C1 segment of cervical spinal cord (tissue), 14 donors: Measurements from ENCODE around the gene GBE1.

Source experiments
- DNase-seq, 14 donors: peaks; one replicate each; lab custom pipeline; 2025; lab: John Stamatoyannopoulos, UW

GBE1 gene

GRCh38 chr3:81699536-81700320, 61.7 kb downstream of the GBE1 start:
- peak in 1 of 14 donors; percentile 10 for DNase-seq

DNA sequence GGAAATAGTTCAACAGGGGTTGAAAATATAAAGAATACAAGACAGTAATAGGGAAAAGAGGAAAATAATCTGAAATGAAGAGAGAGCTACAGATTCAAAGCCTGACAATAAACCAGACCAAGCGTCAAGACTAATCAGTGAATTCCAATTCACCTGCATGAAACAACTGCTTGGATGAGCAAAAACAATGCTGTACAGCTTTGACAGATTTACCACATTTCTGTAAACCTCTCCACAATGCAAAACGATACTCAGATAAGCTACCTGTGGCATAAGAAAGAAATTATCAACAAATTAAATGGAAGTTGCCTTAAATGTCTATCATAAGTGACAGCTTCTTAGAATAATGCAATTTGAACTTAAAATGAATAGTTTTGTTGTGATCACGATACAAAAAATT, 65.4 kb downstream of the GBE1 start:
- DNase-seq: no peak

- no peak for DNase-seq
Measured at GRCh38 chr3:81695302-81695701, 66.1 kb downstream of the GBE1 start.

GRCh38 chr3:81694662-81695061, 66.8 kb downstream of the GBE1 start:
- DNase-seq: no peak

- no peak for DNase-seq
Measured at GRCh38 chr3:81692766-81693165, 68.7 kb downstream of the GBE1 start.

GRCh38 chr3:81689617-81690016, 71.8 kb downstream of the GBE1 start:
- no peak for DNase-seq

- DNase-seq: no peak
Measured at GRCh38 chr3:81684751-81685395, 76.6 kb downstream of the GBE1 start.

- no peak for DNase-seq
Measured at GRCh38 chr3:81676706-81677456, 84.6 kb downstream of the GBE1 start.

DNA sequence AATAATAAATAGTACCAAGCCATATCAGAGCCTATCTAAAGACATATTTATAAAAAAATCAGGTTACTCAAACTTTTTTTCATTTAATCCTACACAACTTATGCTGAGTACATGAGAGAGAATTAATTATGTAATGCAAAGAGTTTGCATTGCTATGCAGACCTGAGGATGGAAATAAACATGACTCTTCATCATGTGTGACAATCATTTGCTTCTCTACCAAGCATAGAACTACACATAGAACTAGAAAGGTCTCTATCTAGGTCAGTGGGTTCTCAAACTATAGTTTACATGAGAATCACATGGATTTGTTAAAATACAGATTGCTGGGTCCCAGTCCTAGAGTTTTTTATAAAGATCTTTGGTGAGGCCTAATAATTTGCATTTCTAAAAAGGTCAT, 86.8 kb downstream of the GBE1 start:
- no peak for DNase-seq

- no peak for DNase-seq
Measured at GRCh38 chr3:81668283-81668682, 93.2 kb downstream of the GBE1 start.

- no peak for DNase-seq
Measured at GRCh38 chr3:81666502-81667121, 94.8 kb downstream of the GBE1 start.

- DNase-seq: no peak
Measured at GRCh38 chr3:81663114-81663513, 98.3 kb downstream of the GBE1 start.

DNA sequence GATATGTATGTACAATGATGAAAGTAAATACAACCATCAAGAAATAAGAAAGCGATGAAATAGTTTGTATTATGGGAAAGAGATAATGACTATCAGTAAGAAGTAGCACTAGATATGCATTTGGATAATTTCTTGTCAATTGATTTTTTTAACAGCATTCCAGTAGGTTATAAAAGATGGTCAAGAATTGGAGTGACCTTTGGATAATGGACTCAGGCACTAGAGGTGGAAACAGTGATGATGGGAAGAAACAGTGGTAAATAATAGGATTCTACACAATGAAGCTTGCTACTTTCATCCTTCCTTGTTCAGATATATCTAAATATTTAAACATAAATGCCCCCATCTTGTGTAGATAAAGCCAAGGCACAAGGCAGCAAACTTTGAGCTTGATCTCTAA, 101.4 kb downstream of the GBE1 start:
- no peak for DNase-seq

DNA sequence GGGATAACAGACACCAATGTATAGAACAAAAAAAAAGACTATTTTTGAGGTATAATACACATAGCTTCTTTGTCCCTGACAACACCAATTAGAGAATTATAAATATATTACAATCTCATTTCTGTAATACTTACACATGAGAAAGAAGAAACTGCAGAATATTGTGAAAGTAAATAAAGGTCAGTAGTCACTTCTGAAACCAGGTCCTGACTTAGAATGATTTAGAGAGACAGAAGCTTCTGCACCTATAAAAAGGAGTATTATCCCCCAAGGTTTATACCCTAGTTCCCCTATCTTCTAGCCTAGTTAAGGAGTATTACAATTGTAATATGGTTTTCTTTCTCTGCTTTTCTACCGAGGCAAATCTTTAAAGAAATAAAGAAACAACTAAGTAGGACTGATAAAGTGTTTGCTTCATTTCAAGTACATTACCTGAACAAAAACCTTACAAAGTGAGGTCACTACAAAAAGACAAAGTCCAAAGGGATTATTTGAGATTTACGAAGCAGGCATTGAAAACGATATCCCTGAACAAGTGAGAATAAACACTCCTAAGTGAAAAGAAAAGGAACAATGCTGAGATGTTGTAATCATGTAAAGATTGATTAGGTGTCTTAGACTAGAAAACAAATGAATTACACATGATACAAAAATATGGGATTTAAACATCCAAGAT, 103.0 kb downstream of the GBE1 start:
- DNase-seq: no peak

- no peak for DNase-seq
Measured at GRCh38 chr3:81651139-81651538, 110.3 kb downstream of the GBE1 start.

- DNase-seq: no peak
Measured at GRCh38 chr3:81650187-81650586, 111.3 kb downstream of the GBE1 start.

DNA sequence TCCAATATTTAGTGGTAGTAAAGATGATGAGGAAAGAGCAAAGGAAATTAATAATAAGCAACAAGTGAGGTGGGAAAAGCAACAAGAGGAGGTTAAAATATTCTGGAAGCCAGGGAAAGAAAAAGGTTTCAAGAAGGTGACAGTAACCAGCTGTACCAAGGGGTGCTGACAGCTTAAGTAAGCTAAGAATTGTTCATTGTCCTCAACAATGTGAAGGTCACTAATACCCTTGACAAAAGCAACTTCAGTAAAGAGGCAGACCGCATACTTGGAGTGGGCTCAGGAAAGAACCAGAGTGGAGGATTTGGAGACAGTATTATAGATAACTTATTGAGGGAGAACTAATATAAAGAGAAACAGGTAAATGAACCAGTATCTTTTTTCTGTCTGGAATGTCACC, 116.2 kb downstream of the GBE1 start:
- no peak for DNase-seq

- DNase-seq: peak in 1 of 14 donors; percentile 15
Measured at GRCh38 chr3:81643721-81644120, 117.7 kb downstream of the GBE1 start.

DNA sequence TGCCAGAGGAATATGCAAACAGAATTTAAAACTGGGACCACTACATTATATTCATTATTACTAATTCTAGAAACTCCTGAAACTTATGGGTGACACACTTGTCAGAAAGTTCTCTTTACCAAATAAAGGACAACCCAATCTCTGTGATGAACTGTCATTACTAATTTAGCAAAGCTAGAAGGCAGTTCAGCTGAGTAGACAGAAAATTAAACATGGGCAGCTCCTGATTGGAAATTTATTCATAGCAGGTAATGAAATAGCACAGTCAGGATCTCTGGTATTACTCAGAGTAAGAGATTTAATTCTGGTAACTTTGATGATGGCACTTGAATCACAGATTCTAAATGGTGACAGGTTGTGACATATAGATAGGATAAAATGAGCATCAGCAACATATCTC, 123.0 kb downstream of the GBE1 start:
- no peak for DNase-seq

DNA sequence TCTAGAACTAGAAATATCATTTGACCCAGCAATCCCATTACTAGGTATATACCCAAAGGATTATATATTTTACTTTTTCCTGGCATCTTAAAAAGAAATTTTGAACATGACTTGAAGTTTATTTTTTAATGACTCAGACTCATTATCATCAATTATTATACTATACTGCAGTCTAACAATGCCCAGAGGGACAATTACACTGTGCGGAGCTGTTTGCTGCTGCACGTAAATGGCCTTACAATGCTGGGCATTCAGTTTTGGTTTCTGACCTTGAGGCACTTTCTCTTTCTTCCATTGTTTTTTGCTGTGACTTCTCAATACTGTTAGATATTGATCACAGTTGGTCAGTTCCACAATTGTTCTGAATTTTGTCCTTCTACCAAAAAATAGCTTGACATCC, 128.8 kb downstream of the GBE1 start:
- no peak for DNase-seq

GRCh38 chr3:81624756-81625155, 136.7 kb downstream of the GBE1 start:
- DNase-seq: no peak

GRCh38 chr3:81622395-81622794, 139.1 kb downstream of the GBE1 start:
- no peak for DNase-seq
